ENCODE data around the gene XYLT1. TPM values are rescaled to one million over a fixed set of nuclear protein-coding genes. Genes with fewer than 3 reads are reported as not detected.

The XYLT1 gene
- total RNA-seq, 1 experiment from 2014 or later: 14.5 TPM

DNA sequence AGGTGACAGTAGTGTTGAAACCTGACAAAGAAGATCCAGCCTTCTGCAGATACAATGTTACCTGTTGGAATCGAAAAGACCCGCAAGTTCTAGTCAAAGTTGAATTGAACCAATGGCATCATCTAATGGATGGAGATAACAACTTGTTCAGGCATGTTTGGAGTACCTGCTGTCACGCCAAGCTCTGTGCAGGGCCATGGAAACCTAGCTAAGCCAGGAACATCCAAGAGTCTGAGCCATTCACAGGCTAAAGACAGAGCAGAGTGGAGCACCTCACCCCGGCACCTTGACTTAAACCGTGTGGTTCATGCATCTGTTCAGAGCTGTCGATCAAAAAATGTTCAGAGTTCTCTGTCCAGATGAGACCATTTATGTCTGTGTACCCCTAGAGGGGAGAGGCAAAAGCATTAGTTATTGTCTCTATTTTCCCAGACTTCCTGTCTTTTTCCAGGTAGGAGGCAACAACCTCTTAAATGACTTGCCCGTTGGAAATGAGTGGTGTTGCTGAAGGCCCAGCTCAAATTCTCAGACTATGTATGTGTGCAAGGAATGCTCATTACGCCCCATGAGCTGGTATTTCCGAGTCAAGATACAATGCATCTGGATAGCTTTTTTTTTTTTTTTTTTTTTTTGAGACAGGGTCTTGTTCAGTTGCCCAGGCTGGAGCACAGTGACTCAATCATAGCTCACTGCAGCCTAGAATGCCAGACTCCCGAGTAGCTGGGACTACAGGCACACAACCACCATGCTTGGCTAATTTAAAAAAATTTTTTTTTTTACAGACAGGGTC, 44.9 kb upstream of the XYLT1 start:
- no peak overlapping the region for H3K27ac Mint-ChIP-seq
- Histone ChIP-seq H4K5ac (ENCODE audit: insufficient read length, low read depth, low read length) (no peak overlapping the region), H2BK120ac (ENCODE audit: low read depth, low read length, poor library complexity, severe bottlenecking) (no peak overlapping the region), H3K9ac (ENCODE audit: extremely low read depth, insufficient read length, low read length) (no peak overlapping the region), H3K27ac (ENCODE audit: insufficient read length, low read depth, low read length) (no peak overlapping the region), H4K8ac (replicated peaks; ENCODE audit: insufficient read length, low read depth, low read length) (no peak overlapping the region), H3K4me2 (ENCODE audit: insufficient read depth, insufficient read length, low read length) (no peak overlapping the region), H2AK5ac (ENCODE audit: insufficient read length, low read length) (no peak overlapping the region), H2BK12ac (ENCODE audit: insufficient read length, low read depth, low read length) (no peak overlapping the region), H3K79me1 (ENCODE audit: insufficient read depth, low read depth, low read length, poor library complexity, severe bottlenecking) (no peaks in the 10 kb centered on the region), H3K56ac (ENCODE audit: insufficient read length, low read depth, low read length) (no peak overlapping the region), H2AFZ (ENCODE audit: low read length) (no peak overlapping the region), H3K23me2 (ENCODE audit: insufficient read length, low read depth, low read length, poor library complexity, severe bottlenecking) (no peaks in the 10 kb centered on the region), H3K18ac (ENCODE audit: insufficient read length, low read depth, low read length) (no peak overlapping the region), H3K4me1 (ENCODE audit: insufficient read depth, low read length) (no peaks in the 10 kb centered on the region), H3K4ac (ENCODE audit: low read depth, low read length) (no peak overlapping the region), H3K23ac (ENCODE audit: insufficient read length, low read depth, low read length) (no peak overlapping the region), H2BK5ac (ENCODE audit: insufficient read length, low read length) (no peak overlapping the region), H2BK20ac (ENCODE audit: low read depth, low read length, poor library complexity, severe bottlenecking) (no peak overlapping the region), H3K9me3 (ENCODE audit: control insufficient read depth, low read depth, low read length) (no peaks in the 10 kb centered on the region), H4K20me1 (ENCODE audit: control insufficient read depth, insufficient read depth, insufficient read length) (no peaks in the 10 kb centered on the region), H3K14ac (ENCODE audit: insufficient read depth, low read length) (no peak overlapping the region), H3K79me2 (ENCODE audit: insufficient read depth, low read length) (no peaks in the 10 kb centered on the region), H3T11ph (ENCODE audit: low read length) (no peak overlapping the region), H4K91ac (ENCODE audit: insufficient read length, low read depth, low read length) (no peak overlapping the region), H2BK15ac (ENCODE audit: low read depth, low read length) (no peak overlapping the region), H3K27me3 (ENCODE audit: insufficient read depth, low read length) (no peaks in the 10 kb centered on the region)
- DNase-seq: no peak
- WGBS (ENCODE audit: extremely low coverage, insufficient read length, low lambda C conversion rate): no CpG with 5 or more reads among the region's 10 CpGs
- H3K27me3 Mint-ChIP-seq (ENCODE audit: low read depth): peaks cover 12% of the 10 kb centered on the region
- 0 out of 4 replicates have a peak, but pooled peaks cover 0 to 3% of the 10 kb centered on the region in 2 experiments for H3K4me1 Mint-ChIP-seq
- TF ChIP-seq, protein P1, sequence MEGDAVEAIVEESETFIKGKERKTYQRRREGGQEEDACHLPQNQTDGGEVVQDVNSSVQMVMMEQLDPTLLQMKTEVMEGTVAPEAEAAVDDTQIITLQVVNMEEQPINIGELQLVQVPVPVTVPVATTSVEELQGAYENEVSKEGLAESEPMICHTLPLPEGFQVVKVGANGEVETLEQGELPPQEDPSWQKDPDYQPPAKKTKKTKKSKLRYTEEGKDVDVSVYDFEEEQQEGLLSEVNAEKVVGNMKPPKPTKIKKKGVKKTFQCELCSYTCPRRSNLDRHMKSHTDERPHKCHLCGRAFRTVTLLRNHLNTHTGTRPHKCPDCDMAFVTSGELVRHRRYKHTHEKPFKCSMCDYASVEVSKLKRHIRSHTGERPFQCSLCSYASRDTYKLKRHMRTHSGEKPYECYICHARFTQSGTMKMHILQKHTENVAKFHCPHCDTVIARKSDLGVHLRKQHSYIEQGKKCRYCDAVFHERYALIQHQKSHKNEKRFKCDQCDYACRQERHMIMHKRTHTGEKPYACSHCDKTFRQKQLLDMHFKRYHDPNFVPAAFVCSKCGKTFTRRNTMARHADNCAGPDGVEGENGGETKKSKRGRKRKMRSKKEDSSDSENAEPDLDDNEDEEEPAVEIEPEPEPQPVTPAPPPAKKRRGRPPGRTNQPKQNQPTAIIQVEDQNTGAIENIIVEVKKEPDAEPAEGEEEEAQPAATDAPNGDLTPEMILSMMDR (conservative IDR thresholded peaks at IDR 0.05): no peak
- no peak overlapping the region for H3K4me3 Mint-ChIP-seq
- peaks cover 4 to 6% of the 10 kb centered on the region in 2 experiments; a peak in 2 of 5 replicates for H3K9me3 Mint-ChIP-seq
- peaks cover 0 to 7% (median 0%) of the 10 kb centered on the region in 3 experiments; a peak in 1 of 7 replicates for H3K36me3 Mint-ChIP-seq (ENCODE audit: insufficient read depth in 1 of 3, low read depth in 3 of 3)

Data from H9 (cell line).